Stimulated activated CD8-positive, alpha-beta memory T cell treated with anti-CD3 and anti-CD28 coated beads, Interleukin-12 subunit alpha, Interleukin-12 subunit beta, amount 100 ng/mL, for 1 hour (primary cell): ENCODE data around the gene ADGRF5.

Experiments
- DNase-seq: peaks from one replicate; pipeline ENCODE4 v3.0.0-alpha.2; 2020; ENCODE audit warnings: low read depth

ADGRF5 gene, protein sequence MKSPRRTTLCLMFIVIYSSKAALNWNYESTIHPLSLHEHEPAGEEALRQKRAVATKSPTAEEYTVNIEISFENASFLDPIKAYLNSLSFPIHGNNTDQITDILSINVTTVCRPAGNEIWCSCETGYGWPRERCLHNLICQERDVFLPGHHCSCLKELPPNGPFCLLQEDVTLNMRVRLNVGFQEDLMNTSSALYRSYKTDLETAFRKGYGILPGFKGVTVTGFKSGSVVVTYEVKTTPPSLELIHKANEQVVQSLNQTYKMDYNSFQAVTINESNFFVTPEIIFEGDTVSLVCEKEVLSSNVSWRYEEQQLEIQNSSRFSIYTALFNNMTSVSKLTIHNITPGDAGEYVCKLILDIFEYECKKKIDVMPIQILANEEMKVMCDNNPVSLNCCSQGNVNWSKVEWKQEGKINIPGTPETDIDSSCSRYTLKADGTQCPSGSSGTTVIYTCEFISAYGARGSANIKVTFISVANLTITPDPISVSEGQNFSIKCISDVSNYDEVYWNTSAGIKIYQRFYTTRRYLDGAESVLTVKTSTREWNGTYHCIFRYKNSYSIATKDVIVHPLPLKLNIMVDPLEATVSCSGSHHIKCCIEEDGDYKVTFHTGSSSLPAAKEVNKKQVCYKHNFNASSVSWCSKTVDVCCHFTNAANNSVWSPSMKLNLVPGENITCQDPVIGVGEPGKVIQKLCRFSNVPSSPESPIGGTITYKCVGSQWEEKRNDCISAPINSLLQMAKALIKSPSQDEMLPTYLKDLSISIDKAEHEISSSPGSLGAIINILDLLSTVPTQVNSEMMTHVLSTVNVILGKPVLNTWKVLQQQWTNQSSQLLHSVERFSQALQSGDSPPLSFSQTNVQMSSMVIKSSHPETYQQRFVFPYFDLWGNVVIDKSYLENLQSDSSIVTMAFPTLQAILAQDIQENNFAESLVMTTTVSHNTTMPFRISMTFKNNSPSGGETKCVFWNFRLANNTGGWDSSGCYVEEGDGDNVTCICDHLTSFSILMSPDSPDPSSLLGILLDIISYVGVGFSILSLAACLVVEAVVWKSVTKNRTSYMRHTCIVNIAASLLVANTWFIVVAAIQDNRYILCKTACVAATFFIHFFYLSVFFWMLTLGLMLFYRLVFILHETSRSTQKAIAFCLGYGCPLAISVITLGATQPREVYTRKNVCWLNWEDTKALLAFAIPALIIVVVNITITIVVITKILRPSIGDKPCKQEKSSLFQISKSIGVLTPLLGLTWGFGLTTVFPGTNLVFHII (N-terminal part only)

DNA sequence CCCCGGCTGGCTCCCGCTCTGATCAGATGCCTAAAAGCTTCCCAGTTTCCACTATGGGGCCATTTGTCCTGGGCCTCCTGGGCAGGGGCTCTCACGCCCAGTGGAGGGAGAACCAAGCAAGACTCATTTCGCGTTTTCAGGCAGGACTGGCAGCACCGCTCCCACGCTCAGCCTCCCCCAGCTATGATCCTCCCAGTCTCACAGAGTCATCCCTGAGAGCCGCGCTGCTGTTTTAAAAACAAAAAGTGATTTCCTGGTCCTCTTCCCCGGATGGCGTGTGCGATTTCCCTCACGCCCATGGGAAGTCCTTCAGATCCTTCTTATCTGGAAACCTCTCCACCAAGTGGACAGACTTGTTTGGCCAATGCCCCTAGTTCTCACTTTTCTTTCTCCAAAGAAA, at the start of gene ADGRF5:
Gene ADGRF5, minus strand, starts transcription at position 208 of the 400 bp plus-strand sequence. CDS start 15,176 bp downstream, outside the sequence.
- no peak for DNase-seq

DNA sequence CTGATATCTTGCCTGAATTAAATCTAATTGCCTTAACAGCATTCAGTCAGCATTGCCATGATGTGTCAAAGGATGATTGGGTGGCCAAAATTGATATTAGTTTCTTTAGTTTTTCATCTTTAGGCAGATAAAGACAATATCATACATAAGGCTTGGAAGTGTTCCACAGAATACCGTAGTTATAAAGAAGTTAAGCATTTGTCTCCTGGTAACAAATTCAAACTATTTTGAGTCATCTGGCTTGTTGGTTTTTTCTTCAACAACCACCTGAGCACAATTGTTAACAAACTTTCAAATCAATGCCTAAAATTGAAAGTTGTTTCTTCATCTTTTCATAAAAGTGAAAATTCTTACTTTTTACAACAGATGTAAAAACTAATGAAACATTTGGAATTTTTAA, 47.5 kb upstream of the ADGRF5 start:
- no peak for DNase-seq

DNA sequence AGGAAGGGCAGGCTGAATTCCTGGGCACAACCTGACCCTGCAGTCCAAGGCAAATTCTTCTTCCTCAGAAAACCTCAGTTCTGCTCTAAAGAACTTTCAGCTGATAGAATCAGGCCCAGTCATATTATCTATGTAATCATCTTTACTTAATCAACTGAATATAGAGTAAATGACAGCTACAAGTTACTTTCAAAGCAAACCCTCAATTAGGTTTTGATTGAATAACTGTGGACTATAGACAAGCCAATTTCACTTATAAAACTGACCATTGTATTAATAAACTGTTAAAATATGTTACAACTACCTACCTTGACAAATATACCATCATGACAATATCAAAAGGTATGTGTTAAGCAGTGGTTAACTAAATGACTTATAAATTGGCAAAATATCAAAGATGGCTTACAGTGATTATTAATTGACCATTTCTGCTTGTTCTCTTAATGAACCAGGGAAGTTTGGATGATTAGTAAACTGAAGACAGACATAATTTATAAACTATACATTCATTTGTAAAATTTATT, 46.1 kb upstream of the ADGRF5 start:
- DNase-seq: no peak

DNA sequence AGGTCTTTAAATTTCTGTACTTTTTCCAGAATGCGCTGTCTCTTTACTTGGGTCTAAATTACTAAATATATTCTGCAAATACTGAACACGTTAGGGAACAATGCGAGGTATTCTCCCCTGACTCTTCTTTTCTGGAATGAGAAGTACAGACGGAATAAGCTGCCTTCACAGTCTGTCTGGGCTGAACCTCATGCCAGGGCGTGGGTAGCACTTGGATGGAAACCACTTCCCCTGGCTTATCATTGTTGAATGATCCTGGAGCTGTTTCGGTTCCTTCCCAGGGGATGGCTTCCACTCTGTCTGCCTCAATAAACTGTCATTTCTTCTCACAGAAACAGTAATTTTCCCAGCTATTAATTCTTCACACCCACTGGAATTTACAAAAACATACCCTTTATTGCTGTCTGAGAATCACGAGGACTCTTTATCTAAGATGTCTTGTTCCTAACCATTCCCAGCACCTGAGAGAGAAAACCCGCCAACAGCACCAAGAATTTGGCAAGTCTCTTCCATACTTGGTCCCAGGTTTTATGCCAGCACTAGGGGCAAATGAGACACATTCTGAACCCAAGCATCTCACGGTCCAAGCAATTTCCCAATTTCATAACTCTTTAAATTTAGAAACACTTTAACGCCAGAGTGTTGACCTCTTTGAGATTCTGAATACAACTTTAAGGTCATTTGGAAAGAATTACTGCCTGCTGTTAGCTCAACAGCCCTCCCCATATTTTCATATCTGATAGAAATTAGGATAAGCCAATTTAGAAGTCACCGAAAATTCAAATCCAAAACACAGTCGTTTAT, 43.2 kb upstream of the ADGRF5 start:
- no peak for DNase-seq

DNA sequence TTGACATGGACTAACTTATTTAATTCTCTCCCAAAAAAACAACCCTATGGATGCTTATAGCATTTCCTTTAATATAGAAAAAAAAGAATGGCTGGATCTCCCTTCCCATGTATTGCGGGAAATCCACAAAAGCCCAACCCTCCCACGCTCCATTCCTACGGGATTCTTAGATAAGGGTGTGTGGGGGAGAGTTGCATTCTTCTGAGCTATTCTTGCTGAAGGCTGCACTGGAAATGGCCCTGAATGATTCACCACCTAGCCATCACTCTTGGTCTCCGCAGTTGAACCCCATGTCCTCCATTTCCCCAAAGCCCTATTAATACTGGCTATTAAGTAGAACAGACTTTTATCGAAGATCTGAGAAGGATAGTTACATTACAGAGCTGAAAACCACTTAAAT, 41.9 kb upstream of the ADGRF5 start:
- DNase-seq: no peak

DNA sequence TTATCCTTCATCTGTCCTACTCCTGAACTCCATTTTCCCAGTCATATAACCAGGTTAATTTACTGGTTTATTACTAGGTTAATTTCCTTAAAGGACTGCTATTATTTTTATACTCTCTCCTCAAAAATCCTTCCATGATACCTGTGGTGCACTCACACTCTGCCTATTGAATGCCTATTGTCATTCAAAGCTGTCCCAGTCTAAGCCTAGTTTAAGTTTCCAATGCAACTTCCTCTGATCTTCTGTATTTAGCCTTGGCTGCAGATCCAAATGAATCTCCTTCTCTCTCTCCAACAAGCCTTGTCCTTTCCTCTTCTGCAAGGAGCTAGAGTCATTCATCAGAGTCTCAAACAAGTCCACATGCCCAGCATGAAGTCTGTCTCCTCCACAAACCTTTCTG, 41.3 kb upstream of the ADGRF5 start:
- no peak for DNase-seq

DNA sequence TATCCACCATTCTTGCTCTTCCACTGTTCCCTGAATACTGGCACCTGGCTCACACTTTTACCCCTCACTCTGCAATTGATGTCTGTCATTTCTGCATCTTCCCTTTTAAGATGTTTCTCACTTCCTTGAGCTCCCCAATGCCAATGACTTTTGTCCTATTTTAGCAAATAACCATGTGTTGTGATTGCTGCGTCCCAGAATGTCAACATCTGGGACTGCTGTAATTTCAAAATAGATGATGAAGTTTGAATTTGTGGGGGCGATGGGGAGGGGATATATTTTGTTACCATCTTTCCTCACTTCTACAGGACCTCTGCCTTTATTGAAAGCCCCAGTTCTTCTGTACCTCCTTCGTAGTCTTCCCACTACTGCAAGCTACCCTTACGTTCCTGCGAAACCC, 40.0 kb upstream of the ADGRF5 start:
- no peak for DNase-seq

DNA sequence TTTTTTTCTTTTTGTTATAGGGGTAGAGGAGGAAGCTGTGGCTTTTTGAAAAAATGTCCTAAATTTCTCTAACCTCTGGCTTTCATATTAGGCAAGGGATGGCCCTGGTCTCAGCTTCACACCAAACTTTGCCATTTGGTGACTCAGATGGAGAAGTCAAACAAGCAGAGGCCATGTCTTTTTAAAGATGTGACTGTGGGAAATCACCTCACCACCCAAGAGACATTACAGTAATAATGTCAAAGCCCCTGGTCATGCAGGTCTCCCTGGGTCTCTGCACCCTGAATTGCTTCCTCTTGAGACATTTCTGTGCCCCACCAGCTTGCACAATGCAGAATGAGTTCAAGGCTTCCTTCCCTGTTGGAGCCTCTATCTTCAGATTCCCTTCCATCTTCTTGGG, 39.5 kb upstream of the ADGRF5 start:
- DNase-seq: no peak

DNA sequence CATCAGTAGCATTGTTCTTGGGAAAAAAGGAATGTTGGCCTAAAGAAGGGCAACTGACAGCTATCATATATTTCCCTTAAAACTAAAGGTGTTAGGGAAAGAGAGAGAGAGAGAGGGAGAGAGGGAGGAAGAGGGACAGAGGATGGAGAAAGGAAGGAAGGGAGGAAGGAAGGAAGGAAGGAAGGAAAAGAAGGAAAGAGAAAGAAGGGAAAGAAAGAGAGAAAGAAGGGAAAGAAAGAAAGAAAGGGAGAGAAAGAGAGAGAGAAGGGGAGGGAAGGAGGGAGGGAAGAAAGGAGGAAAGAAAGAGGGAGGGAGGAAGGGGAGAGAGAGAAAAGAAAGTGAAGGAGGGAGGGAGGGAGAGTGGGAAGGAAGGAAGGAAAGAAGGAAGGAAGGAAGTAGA, 37.7 kb upstream of the ADGRF5 start:
- no peak for DNase-seq

DNA sequence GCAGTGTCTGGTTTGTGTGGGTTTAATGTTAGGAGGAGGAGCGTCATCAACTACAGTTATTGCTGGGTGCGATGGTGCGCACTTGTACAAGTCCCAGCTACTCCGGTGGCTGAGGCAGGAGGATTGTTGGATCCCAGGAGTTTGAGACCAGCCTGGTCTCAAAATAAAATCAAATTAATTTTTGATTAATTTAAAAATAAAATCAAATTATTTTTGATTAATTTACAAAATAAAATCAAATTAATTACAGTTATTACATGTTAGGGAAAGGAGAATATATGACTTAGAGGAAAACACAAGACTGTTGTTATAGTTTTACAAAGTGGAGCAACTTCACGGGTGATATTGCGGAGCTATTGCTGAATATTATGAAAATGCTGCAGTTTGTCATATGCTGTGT, 34.7 kb upstream of the ADGRF5 start:
- no peak for DNase-seq

DNA sequence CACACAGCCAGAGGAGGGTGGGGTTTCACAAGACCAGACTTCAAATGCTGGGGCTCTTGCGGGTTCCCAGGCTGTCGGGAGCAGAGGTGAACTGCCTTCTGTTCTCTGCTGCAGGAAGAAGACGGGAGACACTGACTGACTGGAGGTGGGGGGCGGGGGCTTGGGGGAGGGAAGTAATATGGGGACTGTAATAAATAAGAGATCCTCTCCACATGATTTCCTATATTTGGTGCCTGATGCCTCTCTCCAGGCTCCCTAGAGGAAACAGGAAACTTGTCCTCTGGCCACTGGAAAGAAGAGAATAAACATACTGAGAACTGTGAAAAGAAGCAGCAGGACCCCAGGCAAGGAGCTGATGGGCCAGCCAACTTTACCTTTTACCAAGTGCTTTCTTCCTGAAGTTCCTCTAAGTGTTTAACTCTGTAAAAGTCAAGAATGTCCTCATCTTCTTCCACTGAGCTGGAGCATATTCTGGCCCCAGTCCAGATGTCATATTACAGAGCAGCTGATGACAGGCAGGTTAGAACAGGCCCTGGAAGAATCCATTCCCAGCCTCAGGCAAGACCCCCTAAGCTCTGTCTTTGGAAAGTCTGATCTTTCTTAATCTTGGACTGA, 33.2 kb upstream of the ADGRF5 start:
- no peak for DNase-seq

DNA sequence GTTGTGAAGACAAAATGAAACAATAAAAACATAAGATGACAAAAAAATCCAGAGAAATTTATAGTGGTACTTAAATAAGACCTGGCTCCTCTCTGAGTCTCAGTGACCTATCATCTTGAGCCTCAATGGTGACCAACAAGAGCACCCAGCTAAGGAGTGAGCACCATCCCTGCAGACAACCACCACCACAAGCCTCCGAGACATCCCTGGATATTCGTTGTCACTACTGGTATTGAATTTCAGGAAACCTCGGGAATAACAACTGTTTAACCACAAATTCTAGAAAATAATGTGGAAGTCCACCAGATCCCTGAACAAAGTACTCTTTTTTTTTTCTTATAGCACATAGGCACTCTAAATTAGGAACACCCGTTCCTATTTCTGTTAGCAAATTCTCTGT, 32.2 kb upstream of the ADGRF5 start:
- no peak for DNase-seq

DNA sequence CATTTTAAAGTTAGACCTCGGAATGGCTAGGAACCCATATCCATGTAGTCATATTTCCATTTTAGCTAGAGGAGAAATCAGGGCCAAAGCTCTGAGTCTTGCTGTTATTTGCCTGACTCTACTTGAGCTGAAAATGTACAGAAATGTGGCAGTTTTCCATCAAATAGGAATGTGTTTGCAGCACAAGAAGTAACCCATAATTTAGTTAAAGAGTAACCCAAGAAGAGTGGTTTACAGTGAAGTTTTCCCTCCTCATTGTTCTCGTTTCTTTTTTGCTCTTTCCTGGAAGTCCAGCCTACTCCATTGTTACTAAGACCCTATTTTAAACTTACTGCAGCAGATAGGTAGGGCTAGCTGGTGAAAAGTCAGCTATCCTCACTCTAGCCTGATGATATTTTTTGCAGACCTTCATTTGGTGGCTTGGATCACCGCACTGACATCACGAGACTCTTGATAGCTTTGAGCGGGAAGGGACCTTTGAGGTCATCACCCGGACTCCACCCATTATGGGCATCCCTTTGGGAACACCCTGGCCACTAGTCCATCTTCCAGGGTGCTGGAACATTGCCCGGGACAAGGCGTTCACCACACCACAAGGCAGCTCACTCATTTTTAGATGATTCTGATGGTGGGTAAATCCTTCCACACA, 28.0 kb upstream of the ADGRF5 start:
- DNase-seq: no peak

DNA sequence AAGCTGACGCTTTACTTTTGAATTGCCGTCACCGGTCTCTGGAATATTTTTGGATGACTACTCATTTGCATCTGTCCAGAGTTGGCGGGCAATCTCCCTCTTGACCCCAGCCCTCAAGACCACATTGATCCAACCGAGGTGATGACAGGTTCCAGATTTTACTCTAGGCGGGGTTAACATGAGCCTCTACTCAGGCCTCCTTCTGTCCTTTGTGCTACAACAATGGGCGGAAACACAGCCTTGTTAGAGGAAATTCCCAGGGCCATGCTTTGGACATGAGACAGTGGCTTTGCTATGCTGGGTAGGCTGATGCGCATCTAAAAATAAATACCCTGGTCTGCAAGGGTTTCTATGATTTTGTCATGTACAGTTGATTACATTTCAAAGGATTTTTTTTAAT, 27.0 kb upstream of the ADGRF5 start:
- DNase-seq: no peak

DNA sequence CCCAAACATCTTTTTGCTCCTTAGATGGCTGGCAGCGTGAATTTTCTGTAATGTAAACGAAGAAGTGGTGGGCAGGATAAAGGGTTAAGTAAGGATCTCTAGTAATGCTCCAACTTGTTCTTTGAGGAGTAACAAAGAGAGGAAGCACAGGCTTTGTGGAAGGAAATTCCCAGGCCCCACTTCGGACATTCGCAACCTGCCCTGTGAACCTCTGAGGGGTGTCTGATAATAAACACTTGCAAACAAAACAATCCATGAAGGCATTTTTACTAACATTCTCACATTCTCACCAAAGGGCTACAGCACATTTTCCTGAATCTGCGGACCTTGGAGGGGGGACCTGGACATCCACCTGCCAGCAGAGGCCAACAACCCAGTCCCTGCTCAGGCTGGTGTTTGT, 25.8 kb upstream of the ADGRF5 start:
- no peak for DNase-seq

DNA sequence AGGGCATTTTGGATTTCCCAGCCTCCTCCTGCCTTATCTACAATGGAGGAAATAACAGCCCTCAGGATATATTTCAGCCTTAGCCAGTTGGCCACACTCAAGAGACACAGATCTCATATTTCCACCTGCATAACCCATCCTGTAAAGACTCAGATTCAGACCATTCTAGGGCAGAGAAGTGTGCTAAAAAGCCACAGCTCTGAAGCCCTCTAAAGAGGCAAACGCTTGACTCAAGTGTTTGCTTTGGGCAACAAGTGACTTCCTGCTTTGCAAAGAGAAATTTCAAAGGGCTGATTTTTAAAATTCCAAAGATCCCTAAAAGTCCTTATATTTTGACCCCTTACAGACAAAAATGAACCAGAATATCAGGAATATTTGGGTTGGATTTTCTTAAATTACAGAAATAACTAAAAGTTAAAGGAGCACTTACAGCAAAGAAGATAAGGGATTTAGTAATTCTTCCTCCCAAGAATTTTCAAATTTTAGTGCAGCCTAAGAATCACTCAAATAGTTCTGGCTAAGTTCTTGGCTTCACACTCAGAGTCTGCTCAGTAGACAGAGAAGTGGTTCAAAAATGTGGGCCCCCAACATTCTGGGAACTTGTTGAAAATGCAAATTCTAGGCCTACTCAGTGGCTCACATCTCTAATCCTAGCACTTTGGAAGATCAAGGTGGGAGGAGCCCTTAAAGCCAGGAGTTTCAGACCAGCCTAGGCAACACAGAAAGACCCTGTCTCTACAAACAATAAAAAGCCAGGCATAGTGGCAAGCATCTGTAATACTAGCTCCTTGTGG, 18.9 kb upstream of the ADGRF5 start:
- no peak for DNase-seq

DNA sequence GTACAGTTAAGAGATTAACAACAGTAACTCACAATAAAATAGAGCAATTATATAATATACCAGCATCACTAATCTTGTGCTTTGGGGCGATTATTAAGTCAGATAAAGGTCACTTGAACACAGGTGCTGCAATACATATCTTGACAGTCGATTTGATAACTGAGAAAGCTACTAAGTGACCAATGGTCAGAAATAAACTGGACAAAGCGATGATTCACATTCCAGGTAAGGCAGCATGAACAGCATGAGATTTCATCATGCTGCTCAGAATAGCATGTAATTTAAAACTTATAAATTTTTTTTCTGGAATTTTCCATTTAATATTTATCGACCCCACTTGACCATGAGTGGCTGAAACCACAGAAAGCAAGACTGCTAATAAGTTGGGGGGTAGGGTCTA, 15.9 kb upstream of the ADGRF5 start:
- no peak for DNase-seq

DNA sequence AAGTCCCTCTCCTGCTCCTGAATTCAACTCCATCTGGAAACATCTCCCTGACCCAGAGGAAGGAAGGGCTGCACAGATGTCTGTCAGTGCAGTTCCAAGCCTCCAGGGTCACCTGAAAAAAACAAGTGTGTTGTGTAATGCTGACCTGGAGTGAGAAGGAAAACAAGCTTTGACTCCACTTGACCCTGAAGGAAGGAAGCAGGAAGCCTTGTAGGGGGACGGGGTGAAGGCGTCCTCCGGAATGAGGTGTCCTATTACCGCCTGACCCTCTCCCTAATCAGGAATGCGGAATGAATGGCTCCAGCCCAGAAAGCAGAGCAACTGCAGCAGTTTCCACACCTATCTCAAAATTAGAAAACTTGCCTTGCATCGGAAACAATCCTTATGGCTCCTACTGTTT, 13.9 kb upstream of the ADGRF5 start:
- no peak for DNase-seq

DNA sequence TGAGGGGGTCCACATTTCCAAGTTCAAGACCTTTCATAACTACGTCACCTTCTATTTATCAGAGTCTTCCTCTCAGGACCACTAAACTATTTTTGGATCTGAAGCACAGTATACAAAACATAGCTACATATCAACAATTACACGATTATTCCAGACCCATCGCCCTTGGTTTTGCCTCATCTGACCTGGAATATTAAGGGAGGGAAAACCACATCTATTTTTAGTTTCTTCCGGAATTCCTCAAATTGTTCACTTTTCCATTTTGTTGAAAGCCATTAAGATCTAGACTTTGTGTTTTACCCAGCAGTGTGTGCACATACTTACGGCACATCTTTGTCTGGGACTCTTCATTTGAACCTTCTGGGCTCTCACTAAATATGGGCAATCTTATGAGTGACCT, 12.0 kb upstream of the ADGRF5 start:
- DNase-seq: no peak
